H1 (cell line): ENCODE data around the gene RNF214.

ENCODE experiments used
- ATF3 ChIP-seq: IDR thresholded peaks from 2 replicates; pipeline ENCODE4 v1.6.1; 2011; ENCODE audit warnings: low read depth, mild to moderate bottlenecking, low read length; ENCODE audit not compliant: insufficient read depth
- BACH1 ChIP-seq: IDR thresholded peaks from 2 replicates; pipeline ENCODE4 v1.6.1; 2012; ENCODE audit warnings: low read length, improper control_type of control experiment
- CEBPB ChIP-seq: IDR thresholded peaks from 2 replicates; pipeline ENCODE4 v1.6.1; 2012; ENCODE audit warnings: low read depth, low read length
- CTCF ChIP-seq, 3 experiments: IDR thresholded peaks; 1 replicate in 2 of 3; 2 replicates in 1 of 3; pipeline versions ENCODE4 v1.5.1 to v1.6.1; 2011; ENCODE audit warnings: low read length in 3 of 3, mild to moderate bottlenecking in 3 of 3, inconsistent platforms in 2 of 3, low read depth in 1 of 3, moderate library complexity in 1 of 3; ENCODE audit not compliant: insufficient read depth in 1 of 3; ENCODE audit errors: control extremely low read depth in 1 of 3
- EGR1 ChIP-seq: IDR thresholded peaks from 2 replicates; pipeline ENCODE4 v1.6.1; 2011; ENCODE audit warnings: low read depth, low read length, borderline replicate concordance
- EZH2 ChIP-seq: fragments of 200-600 bp; sonication (generic); IDR thresholded peaks from 2 replicates; pipeline ENCODE4 v1.7.1; 2012; ENCODE audit warnings: low read depth, mild to moderate bottlenecking, moderate library complexity, low read length, inconsistent platforms; ENCODE audit not compliant: severe bottlenecking
- JUN ChIP-seq: IDR thresholded peaks from 2 replicates; pipeline ENCODE4 v1.6.1; 2011; ENCODE audit warnings: low read depth, mild to moderate bottlenecking, improper control_type of control experiment, low read length
- MAX ChIP-seq: IDR thresholded peaks from 2 replicates; pipeline ENCODE4 v1.6.1; 2012; ENCODE audit warnings: inconsistent platforms
- POLR2A ChIP-seq, 2 experiments: IDR thresholded peaks; 1 replicate in 1 of 2; 2 replicates in 1 of 2; pipeline ENCODE4 v1.6.1; 2011; ENCODE audit warnings: low read depth in 2 of 2, low read length in 2 of 2, mild to moderate bottlenecking in 2 of 2; ENCODE audit errors: control extremely low read depth in 1 of 2
- RAD21 ChIP-seq, 2 experiments: IDR thresholded peaks in 1 of 2; conservative IDR thresholded peaks in 1 of 2; 2 replicates each; pipeline ENCODE4 v1.6.1; 2011; ENCODE audit warnings: low read depth in 2 of 2, low read length in 2 of 2, improper control_type of control experiment in 1 of 2, inconsistent platforms in 1 of 2, mild to moderate bottlenecking in 1 of 2, moderate library complexity in 1 of 2
- SP1 ChIP-seq: IDR thresholded peaks from 2 replicates; pipeline ENCODE4 v1.6.1; 2011; ENCODE audit warnings: low read depth, low read length
- TAF1 ChIP-seq: IDR thresholded peaks from 2 replicates; pipeline ENCODE4 v1.6.1; 2011; ENCODE audit warnings: mild to moderate bottlenecking, low read depth, low read length
- TBP ChIP-seq: IDR thresholded peaks from 2 replicates; pipeline ENCODE4 v1.6.1; 2011; ENCODE audit warnings: low read depth, low read length, improper control_type of control experiment

GRCh38 chr11:117221775-117222517 is 10.5 kb upstream of the RNF214 start:
- no peak for TF ChIP-seq POLR2A (IDR thresholded peaks at IDR 0.05; ENCODE audit: control extremely low read depth in 1 of 2, low read depth in 2 of 2, low read length in 2 of 2)
- TF ChIP-seq RAD21 (IDR thresholded peaks at IDR 0.05 in 1 of 2, conservative IDR thresholded peaks at IDR 0.05 in 1 of 2; ENCODE audit: low read depth in 2 of 2, low read length in 2 of 2), result no peak
- TF ChIP-seq SP1, result no peak
- TF ChIP-seq BACH1, result no peak
- TF ChIP-seq MAX, result no peak
- TF ChIP-seq ATF3, result no peak
- TF ChIP-seq TBP, result no peak
- TF ChIP-seq EZH2, result no peak
- TF ChIP-seq CEBPB, result no peak
- no peak for TF ChIP-seq JUN
- TF ChIP-seq CTCF (IDR thresholded peaks at IDR 0.05; ENCODE audit: control extremely low read depth in 1 of 3, insufficient read depth in 1 of 3, low read depth in 1 of 3, low read length in 3 of 3), result no peak
- TF ChIP-seq TAF1, result no peak
- TF ChIP-seq EGR1, result no peak
